ENCODE results near the gene LANCL1. TPM values are rescaled to one million over a fixed set of nuclear protein-coding genes. Genes with fewer than 3 reads are reported as not detected.

Gene LANCL1
- total RNA-seq (2014; rRNA removed; shearing (Covaris generic); ENCODE audit: low replicate concordance), result 42.3 and 44.6 TPM in 2 replicates

DNA sequence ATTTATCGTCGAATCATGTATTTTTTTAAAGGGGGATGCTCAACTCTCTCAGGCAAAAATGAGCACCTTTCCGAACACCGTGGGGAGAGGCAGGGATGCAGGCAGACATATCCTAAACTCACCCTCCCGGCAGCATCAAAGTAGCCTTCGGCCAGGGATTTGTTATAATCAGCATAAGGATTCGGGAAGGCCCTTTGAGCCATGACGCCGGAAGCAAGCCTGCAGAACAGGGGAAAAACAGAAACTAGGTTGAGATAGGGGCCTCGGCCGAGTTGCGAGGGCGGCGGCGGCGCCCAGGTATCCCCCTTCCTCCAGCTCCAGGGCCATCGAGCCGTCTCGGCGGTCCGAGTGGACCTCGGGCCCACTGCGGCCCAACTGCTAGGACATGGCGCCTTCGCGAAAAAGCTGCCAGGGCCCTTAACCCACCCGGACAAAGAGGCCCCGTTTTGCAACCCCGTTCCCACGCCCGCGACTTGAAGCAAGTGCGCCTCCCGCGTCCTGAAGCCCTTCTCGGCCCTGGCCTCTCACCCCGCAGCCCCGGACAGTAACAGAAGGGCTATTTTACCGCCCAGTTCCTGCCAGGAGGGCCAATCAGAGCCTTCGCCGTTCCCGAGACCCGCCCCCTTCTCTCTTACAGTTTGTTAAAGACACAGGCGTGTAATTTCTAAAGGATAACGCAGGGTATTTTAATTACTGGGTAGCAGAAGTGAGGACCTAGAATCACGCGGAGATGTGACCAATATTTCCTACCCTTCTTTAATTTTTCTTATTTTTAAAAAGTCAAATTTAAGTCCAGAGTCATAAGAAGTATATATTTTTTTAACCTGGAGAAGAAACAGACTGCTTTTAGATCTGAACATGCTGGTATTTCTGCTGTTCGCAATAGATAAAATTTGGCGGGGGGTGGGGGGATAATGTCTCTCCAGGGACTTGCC is at the start of gene LANCL1:
Gene LANCL1, minus strand, starts transcription at position 566 of the 935 bp plus-strand sequence. Its CDS starts 363 bp downstream, at position 203.
- peak; percentile 82 for DNase-seq (ENCODE audit: low read depth)
- in situ Hi-C loops (cut with HindIII; ENCODE audit: low pct_unique_long_range_greater_than_20kb, low sequenced_read_pairs), result no loop called here

DNA sequence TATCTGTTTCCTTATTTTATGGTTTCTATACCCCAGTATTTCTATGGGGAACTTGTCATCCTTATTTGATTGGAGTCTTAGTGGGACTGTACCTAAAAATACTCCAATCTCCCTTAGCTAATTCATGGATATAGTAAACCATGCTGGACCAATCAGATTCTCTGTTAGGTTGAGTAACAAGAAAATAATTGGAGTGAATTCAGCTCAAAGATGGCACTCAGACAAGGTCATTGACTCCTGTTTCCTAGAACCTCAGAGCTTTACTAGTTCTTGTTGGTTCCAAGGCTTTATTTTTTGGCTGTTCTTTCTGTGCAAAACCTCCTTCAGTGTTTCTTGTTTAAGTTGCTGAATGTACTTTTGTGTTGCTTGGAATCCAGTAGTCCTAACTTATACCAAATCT is 48.0 kb upstream of the LANCL1 start:
- no peak for DNase-seq (ENCODE audit: low read depth)
- in situ Hi-C loops (cut with HindIII; ENCODE audit: low pct_unique_long_range_greater_than_20kb, low sequenced_read_pairs), result no loop called here

- no peak for DNase-seq (ENCODE audit: low read depth)
- in situ Hi-C loops (cut with HindIII; ENCODE audit: low pct_unique_long_range_greater_than_20kb, low sequenced_read_pairs), result no loop called here
Observed at GRCh38 chr2:210523650-210524289, 47.2 kb upstream of the LANCL1 start.

DNA sequence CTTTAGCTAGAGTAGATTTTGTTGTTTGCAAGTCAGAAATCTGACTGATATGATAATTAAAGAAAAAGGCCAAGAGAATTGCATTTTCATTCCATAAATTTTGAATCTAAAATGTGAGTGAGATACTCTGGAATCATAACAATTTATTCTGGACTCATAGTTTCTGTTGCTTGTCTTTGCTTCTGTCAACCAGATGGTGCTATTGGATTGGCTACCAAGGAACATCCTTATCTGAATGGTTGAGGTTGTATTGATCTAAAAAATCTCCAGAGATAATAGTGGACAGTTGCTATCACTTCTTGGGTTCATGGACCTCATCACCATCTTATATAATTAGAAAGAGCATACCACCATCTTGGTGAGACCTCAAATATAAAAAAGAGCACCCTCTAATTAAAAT is 45.8 kb upstream of the LANCL1 start:
- no peak for DNase-seq (ENCODE audit: low read depth)
- in situ Hi-C loops (cut with HindIII; ENCODE audit: low pct_unique_long_range_greater_than_20kb, low sequenced_read_pairs), result no loop called here

- in situ Hi-C loops (cut with HindIII; ENCODE audit: low pct_unique_long_range_greater_than_20kb, low sequenced_read_pairs), result no loop called here
- DNase-seq (ENCODE audit: low read depth), result no peak
Observed at GRCh38 chr2:210519594-210519993, 43.0 kb upstream of the LANCL1 start.

- in situ Hi-C loops (cut with HindIII; ENCODE audit: low pct_unique_long_range_greater_than_20kb, low sequenced_read_pairs), result no loop called here
- no peak for DNase-seq (ENCODE audit: low read depth)
Observed at GRCh38 chr2:210517264-210517663, 40.7 kb upstream of the LANCL1 start.

DNA sequence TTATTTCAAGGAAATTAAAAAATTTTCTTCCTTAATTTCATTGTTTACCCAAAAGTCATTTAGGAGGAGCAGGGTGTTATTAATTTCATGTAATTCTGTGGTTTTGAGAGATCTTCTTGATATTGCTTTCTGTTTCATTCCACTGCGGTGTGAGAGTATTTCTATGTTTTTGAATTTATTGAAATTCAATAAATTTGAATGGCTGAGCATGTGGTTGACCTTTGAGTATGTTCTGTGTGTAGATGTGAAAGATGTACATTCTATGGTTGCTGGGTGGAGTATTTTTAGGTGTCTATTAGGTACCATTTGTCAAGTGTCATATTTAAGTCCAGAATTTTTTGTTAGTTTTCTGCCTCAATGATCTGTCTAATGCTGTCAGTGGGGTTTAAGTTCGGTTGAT is 39.4 kb upstream of the LANCL1 start:
- in situ Hi-C loops (cut with HindIII; ENCODE audit: low pct_unique_long_range_greater_than_20kb, low sequenced_read_pairs), result no loop called here

DNA sequence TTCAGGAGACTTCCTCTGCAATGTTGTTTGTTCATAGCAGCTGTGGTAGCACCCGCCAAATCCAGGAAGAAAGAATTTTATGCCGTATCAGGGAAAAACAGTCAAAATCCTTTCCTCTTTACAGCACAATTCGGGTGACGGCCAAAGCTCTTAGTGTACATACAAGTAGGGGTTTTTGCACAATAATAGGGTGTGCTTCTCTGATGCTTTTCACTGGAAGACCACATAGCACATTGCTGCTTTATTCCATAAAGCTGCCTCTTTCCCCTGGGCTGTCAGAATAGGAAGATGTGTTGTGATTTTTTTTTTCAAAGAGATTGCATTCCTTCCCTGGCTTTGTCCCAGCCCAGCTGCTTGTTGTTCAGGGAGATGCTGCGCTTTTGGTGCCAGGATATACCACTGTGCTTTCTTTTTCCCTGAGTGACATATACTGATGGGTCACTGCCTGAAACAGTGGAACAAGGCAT is 27.2 kb upstream of the LANCL1 start:
- no peak for DNase-seq (ENCODE audit: low read depth)
- in situ Hi-C loops (cut with HindIII; ENCODE audit: low pct_unique_long_range_greater_than_20kb, low sequenced_read_pairs), result no loop called here

More for the DNA sequence above, 39.4 kb upstream of the LANCL1 start:
- no peak for DNase-seq (ENCODE audit: low read depth)

DNA sequence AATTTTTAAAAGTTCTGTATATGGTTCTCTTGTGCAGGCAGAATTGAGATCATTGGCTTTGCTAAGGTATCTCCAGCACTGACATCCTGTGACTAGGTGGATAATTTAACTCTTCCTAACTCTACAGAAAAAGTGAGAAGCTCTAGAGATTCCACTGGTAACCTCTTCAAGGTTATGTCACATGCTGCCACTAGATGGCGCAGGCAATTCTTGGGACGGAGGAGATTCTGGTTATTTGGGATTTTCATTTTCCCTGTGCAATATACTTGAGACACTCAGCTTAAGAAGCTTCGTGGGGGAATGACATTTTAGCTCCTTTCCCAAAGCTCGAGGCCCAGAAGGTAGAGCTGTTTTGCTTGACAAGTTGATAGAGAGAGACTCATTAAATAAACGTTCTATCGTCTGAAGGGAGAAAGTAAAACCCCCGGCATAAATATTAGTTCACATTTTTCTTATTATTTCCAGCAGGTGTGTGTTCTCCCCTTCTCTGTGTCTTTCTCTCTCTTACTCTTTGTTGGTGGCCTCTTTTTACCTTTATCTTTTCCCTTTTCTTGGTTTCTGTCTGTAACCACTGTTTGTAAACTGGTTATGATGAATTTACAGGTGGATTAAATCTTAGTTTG is 26.6 kb upstream of the LANCL1 start:
- peak; percentile 15 for DNase-seq (ENCODE audit: low read depth)

DNA sequence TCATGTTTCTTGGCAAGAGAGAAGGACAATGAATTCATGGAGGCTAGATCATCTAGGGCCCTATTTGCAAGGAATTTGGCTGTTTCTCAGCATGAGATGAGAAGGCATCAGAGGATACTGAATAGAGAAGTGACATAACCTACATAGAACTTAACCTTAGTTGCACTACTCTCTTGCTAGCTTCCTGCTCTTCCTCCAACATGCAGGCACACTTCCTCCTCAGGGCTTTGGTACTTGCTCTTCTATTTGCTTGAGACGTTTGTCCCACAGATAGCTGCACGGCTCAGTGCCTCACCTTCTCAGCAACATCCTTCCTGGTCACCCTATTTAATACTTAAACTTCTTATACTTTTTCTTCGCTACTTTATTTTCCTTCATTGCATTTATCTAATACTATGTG is 20.0 kb upstream of the LANCL1 start:
- no peak for DNase-seq (ENCODE audit: low read depth)
- in situ Hi-C loops (cut with HindIII; ENCODE audit: low pct_unique_long_range_greater_than_20kb, low sequenced_read_pairs), result no loop called here

More for the DNA sequence above, 26.6 kb upstream of the LANCL1 start:
- in situ Hi-C loops (cut with HindIII; ENCODE audit: low pct_unique_long_range_greater_than_20kb, low sequenced_read_pairs), result no loop called here

DNA sequence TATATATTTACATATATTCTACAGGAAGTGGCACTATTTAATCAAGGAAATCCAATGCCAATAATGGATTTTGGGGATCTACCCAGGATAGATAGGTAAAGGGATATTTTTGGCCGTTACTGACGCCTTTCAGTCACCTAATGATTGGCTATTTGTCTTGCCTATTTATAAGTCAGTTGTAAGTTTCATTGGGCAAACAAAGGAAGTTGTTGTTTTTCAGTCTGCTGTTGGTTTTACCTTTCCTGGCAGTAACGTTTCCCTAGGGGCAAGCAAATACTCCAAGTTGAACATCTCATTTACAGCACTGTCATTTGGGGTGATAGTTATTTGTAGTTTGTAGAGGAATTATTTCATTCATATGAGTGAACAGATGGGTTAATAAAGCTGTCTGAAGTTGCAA is 17.0 kb upstream of the LANCL1 start:
- in situ Hi-C loops (cut with HindIII; ENCODE audit: low pct_unique_long_range_greater_than_20kb, low sequenced_read_pairs), result no loop called here
- DNase-seq (ENCODE audit: low read depth), result no peak

GRCh38 chr2:210481601-210482175 is 5.1 kb upstream of the LANCL1 start:
- no peak for DNase-seq (ENCODE audit: low read depth)
- in situ Hi-C loops (cut with HindIII; ENCODE audit: low pct_unique_long_range_greater_than_20kb, low sequenced_read_pairs), result no loop called here

DNA sequence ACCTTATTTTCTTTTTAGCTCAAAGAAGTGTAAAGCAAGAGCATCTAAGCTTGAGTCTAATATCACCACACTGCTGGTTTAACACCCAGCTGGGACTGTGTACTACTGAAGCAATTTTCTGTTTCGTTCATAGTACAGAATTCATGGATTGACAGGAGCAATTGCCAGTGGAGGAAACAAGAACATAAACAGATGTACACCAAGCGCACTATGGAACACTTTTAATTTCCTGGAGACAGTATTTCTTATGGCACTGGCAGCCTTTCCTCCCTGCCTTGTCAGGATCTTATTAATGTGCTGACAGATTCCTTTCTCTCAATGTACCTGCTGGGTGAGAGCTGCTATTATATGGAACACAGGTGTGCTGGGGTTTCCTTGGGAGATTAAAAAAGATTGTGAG is 4.2 kb upstream of the LANCL1 start:
- in situ Hi-C loops (cut with HindIII; ENCODE audit: low pct_unique_long_range_greater_than_20kb, low sequenced_read_pairs), result no loop called here
- DNase-seq (ENCODE audit: low read depth), result no peak

GRCh38 chr2:210480079-210480478 is 3.5 kb upstream of the LANCL1 start:
- in situ Hi-C loops (cut with HindIII; ENCODE audit: low pct_unique_long_range_greater_than_20kb, low sequenced_read_pairs), result no loop called here

GRCh38 chr2:210478661-210479060 is 2.1 kb upstream of the LANCL1 start:
- no peak for DNase-seq (ENCODE audit: low read depth)
- in situ Hi-C loops (cut with HindIII; ENCODE audit: low pct_unique_long_range_greater_than_20kb, low sequenced_read_pairs), result no loop called here

More at GRCh38 chr2:210480079-210480478, 3.5 kb upstream of the LANCL1 start:
- DNase-seq (ENCODE audit: low read depth), result no peak

DNA sequence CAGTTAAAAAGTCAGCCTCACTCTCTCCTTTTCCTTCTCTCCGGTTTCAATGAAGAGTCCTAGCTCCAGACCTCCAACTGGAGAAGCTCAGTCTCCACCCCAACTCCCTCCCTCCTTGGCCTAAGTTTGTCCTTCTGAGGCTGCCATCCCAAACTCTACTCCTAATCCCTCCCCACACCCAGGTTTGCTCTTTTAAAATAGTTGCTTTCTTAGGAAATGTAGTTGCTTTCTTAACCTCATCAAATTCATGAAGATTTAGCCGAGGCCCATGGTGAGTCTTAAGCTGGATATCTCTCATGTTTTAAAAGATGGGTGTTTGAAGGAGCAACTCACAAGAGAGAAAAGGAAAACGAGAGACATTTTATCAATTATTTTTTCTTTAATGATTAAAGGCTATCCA is 937 bp upstream of the LANCL1 start:
- in situ Hi-C loops (cut with HindIII; ENCODE audit: low pct_unique_long_range_greater_than_20kb, low sequenced_read_pairs), result no loop called here
- DNase-seq (ENCODE audit: low read depth), result peak; percentile 16

- DNase-seq (ENCODE audit: low read depth), result no peak
- in situ Hi-C loops (cut with HindIII; ENCODE audit: low pct_unique_long_range_greater_than_20kb, low sequenced_read_pairs), result no loop called here
Observed at GRCh38 chr2:210475706-210476105, 853 bp downstream of the LANCL1 start.

DNA sequence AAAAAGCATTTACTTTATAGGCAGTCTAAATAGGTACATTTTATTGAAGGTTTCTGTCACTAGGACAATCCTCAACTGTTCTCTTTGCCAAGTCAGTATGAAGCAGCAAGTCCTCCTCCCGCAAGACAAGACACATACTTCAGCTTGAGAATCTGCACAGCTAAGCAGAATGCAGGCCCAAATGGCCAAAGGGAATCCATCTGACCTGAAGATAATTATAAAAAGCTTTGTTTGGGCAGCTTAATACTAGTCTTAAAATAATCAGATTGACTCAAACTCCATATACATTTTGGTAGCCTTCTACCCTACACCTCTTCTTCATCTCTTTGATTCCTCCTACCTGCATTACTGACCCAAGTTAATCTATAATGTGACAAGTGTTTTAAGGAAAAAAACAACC is 1.8 kb downstream of the LANCL1 start:
- in situ Hi-C loops (cut with HindIII; ENCODE audit: low pct_unique_long_range_greater_than_20kb, low sequenced_read_pairs), result no loop called here
- no peak for DNase-seq (ENCODE audit: low read depth)

DNA sequence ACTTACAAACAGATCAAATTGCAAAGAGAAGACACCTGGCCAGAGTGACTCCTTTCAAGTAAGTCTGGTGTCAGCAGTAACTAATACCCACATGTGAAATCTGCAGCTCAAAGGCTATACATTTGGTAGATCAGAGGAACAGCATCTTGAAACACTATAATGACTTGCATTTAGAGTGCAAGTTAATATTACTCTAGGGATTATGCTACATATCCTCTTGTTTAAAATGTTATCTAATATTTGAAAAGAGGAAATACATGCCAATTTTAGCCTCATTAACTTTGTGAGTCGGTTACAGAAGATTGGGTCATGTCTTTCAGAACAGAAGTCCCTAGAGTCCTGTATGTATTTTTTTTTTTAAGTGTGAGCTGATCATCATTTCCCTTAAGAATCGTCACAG is 15.2 kb downstream of the LANCL1 start:
- no peak for DNase-seq (ENCODE audit: low read depth)
- in situ Hi-C loops (cut with HindIII; ENCODE audit: low pct_unique_long_range_greater_than_20kb, low sequenced_read_pairs), result no loop called here
